NCI-H2171 treated with DMSO at 0.1 percent for 48 hours (cell line): Measurements from ENCODE around the gene ZNF365.
"Not testable (repeated sequence)": the region's sequence is repeated elsewhere in the genome, so short reads cannot be mapped to it uniquely, and the experiment has no call there.

Source experiments
- DNase-seq: peaks from one replicate; lab custom pipeline; 2025; lab: John Stamatoyannopoulos, UW

Gene ZNF365, protein sequence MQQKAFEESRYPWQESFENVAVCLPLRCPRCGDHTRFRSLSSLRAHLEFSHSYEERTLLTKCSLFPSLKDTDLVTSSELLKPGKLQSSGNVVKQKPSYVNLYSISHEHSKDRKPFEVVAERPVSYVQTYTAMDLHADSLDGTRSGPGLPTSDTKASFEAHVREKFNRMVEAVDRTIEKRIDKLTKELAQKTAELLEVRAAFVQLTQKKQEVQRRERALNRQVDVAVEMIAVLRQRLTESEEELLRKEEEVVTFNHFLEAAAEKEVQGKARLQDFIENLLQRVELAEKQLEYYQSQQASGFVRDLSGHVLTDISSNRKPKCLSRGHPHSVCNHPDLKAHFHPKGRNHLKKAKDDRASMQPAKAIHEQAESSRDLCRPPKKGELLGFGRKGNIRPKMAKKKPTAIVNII

DNA sequence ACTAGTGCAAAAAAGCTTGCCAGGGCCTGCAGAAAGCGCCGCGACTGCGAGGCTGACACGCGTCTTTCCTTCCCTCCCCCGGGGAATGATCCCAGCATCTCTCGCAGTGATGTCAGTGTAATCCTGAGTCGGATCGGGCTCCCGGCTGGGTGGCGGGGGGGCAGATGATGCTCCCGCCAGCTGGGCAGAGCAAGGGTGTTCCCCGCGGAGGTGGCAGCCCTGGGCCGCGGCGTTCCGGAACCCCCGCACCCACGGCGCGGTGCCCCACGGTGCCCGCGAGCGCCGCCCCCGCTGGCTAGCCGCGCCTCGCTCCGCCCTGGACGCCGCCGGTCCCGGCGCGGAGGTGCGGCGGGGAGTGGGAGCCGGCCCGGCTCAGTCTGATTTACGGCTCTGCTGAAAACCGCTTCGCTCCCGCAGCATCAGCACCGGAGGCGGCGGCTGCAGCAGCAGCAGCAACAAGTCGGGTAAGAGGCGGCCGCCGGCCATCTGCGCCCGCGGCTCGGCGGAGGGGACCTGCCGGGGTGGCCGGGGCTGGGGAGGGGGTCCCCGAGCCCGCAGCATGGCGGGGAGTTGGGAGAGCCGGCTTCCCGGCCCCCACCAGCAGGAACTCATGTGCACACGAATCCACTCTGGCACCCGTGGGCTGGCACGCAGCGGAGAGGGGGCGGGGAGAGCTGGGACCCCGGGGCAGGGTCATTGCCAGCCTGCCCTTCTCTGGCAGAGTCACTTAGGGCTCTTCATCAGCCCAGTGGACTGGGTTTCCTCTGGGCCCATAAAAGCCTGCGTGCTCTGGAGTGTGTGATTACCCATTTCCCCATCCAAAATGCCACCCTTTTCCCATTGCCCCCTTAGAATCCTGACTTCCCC is at the start of gene ZNF365:
ZNF365 (plus strand) TSS at position 375 of the 867 bp plus-strand sequence. CDS start 1,825 bp downstream, outside the sequence.
- DNase-seq, result no peak

DNA sequence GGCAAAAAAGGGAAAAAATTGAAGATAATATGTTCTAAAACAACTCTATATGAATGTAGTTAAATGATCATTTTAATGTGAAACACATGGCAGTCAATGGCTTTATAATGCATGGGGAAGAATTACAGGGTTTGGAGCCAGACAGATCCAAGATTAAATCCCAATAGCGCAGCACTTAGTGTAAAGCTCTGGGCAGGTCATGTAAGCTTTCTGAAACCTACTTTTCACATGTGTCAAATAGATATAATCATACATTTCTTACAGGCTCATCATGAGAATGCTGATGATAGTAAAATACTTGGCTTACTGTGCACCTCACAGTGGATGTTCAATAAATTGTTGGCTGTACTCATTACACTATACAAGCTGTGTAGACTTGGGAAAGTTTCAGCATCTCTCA is 48.0 kb upstream of the ZNF365 start:
- no peak for DNase-seq

DNA sequence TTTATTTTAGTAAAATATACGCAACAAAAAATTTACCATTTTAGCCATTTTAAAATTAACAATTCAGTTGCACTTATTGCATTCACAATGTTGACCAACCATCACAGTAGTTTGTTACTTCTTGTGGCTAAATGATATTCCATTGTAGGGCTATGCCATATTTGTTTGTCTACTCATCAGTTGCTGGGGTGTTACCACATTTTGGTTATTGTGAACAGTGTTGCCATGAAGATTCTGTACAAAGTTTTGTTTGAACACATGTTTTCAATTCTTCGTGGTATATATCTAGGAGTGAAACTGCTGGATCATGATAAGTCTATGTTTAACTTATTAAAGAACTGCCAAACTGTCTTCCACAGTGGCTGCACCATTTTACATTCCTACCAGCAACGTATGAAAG is 46.3 kb upstream of the ZNF365 start:
- DNase-seq, result no peak

DNA sequence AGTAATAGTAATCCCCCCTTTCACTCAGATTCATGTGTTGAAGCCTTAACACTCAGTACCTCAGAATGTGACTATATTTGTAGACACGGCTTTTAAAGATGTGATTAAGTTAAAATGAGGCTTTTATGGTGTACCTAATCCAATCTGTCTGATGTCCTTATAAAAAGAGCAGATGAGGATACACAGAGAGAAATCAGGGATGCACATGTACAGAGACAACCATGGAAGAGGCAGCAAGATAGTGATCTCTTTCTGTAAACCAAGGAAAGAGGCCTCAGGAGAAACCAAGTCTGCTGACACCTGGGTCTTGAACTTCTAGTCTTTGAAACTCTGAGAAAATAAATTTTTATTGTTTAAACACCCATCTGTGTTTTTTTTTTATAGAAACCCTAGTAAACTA is 44.0 kb upstream of the ZNF365 start:
- DNase-seq, result no peak

DNA sequence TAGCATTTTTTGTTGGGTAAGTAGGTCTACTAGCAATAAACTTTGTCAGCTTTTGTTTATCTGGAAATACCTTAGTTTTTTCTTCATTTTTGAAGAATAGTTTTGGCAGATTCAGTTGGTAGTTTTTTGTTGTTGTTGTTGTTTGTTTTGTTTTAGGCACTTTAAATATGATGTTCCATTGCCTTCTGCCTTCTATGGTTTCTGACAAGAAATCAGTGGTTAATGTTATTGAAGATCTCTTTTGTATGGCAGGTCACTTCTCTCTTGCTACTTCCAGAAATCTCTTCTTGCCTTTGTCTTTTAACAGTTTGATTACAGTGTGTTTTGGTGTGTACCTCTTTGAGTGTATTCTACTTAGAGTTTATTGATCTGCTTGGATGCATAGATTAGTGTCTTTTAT is 41.8 kb upstream of the ZNF365 start:
- DNase-seq, result no peak

DNA sequence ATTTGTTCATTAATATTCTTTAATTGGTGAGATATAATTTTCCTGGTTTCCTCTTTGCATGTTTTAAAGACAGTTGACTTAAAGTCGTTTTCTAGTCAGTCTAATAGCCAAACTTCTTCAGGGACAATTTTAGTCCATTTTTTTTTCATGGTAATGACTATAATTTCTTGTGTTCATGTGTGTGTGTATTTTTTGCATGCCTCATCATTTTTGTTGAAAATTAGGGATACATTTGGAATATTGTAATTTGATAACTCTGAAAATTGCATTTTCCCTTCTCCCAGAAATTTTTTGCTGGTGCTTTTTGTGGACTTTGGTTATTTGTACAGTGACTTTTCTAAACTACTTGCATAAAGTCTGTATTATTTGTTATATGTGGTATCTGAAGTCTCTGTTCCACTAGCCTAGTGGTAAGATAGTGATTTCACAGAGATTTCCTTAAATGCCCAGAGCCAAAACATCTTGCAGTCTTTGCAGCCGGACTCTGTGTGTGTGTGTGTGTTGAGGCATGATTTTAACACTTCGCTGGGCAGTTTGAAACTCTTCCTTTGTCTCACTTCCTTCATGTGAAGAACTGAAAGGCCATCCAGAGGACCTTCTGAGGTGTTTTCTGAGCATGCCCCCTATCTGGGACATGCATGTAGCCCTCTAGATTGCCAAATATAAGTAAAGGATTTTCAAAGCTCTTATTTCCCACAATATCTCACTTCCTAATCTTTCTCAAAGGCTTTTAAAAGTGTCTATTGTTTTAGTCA is 40.9 kb upstream of the ZNF365 start:
- DNase-seq, result no peak

DNA sequence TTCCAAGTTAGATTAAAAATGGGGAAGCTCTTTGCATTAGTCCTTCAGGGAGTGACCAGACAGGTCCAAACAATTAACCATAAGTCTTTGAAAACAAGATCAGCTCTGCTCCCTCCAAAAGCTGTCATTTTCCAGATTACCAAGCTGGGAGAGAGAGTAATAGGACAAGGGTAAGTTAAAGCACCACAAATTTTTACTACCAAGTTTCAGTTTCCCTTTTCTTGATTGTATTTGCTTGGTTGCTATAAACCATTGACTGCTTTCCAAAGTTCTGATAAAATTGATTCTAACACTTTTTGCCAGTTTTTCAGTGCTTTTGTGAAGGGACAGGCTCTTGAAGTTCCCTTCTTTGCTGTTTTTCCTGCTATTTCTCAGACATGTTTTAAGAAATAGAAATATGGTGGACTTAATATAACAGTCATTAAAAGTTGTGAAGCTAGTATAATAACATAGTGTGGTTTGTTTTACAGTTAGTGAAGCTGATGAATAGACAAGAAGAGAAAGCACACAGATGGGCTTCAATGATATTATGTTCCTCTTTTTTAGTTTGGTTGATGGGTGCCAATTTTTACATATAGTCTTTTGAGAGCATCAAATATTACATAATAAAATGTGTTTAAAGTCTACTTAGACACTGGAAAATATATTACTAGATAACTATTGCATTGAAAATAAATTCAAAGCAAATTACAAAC is 40.0 kb upstream of the ZNF365 start:
- no peak for DNase-seq

DNA sequence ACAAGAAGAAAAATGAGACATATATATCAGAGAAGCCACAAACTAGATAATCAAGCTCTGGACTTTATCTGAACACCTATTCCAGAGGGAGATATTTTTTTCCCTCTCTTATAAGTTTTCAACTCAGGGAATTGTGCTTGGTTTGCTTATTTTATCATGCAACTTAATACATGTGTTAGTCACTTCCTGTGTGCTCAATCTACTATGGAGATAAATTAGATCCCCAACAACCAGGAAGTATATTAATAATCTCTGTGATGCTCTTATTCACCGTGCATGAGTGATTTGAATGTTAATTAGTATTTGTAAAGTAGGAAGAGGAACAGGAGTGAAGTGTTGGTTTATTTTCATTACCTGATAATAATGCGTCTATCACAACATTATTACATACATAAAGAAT is 38.8 kb upstream of the ZNF365 start:
- DNase-seq, result no peak

DNA sequence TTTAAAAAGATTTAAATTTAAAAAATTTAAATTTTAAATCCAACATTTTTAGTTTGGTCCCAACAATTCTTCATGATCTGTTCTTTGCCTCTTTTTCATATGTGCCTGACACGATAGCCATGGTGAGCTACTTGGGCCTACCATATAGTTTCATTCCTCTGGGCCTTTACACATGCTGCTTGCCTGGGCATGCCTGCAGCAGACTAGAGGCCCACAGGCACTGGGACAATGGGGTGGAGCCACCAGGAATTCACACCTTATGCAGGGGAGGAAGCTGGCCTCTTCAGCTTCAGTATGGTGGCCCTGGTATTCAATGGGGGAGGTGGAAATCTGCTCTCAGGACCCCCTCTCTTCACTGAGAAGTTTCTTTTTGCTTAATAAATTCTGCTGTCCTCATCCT is 37.8 kb upstream of the ZNF365 start:
- no peak for DNase-seq

DNA sequence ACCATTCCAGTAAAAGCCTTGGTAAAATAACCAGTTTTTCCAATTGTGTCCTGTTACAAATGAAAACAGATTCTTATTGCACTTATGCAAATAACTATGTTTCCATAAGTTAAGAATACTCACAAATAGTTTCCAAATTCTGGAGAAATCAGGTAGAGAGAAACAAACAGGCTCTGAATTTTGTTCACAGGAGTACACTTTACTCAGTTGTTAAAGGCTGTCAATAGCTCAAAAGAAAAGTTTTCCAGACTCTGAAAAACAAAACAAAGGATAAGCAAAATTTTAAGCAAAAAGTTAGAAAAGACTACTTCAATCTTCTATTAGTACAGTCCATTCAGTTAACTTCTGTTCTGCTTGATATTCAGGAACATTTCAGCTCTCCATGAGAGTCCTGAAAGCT is 32.8 kb upstream of the ZNF365 start:
- no peak for DNase-seq

DNA sequence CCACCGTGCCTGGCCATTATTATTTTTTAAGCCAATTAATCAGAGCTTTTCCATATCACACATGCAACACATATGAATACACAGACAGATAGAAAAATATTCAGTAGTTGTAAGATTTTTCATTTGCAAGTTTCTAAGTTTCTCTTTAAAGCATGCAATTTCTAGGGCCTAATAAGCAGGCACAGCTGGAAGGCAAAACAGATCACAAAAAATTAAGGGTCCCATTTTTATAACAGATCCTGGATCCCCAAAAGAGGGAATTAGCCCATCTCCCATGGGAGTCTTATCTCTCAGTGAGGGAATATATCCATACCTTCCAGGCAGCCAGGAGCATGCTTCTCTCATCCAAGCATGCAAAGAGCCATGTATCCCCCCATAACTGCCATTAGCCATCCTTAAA is 31.2 kb upstream of the ZNF365 start:
- no peak for DNase-seq

DNA sequence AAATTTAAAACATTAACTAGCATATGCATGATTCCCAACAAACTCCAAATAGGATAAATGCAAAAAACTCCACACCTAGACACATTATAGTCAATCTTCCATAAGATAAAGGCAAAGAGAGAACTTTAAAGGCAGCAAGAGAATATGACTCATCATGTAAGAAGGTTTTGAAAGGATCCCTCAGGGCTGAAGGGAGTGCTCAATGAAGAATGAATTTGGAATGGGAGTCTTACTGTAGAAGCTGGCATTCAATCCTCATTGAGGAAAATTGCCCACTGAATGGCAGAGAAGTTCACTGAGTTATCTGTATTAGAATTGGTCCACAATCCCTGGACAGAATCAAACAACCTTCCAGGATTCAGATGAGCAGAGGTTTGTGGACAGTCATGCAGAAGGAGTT is 26.1 kb upstream of the ZNF365 start:
- DNase-seq, result no peak

DNA sequence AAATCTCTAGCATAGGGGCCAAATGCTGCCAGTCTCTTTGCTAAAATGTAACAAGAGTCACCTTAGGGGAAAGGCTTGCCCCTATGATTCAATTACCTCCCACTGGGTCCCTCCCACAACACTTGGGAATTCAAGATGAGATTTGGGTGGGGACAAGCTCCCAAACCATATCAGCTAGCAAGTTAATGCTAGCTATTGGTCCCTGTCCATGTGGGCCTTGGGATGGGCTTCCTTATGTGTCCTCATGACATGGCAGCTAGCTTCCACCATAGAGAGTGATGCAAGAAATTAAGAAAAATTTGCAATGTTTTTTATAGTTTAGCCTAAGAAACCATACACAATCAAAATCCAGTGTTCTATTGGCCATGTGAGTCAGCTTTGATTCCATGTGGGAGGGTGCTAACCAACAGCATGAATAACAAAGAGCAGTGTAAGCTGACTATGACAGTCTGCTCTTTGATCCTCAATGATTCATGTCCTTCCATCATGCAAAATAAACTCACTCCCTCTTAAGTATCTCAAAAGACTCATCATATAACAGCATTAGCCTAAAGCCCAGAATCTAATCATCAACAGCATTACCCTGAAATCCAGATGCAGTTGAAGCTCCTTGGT is 21.7 kb upstream of the ZNF365 start:
- no peak for DNase-seq

DNA sequence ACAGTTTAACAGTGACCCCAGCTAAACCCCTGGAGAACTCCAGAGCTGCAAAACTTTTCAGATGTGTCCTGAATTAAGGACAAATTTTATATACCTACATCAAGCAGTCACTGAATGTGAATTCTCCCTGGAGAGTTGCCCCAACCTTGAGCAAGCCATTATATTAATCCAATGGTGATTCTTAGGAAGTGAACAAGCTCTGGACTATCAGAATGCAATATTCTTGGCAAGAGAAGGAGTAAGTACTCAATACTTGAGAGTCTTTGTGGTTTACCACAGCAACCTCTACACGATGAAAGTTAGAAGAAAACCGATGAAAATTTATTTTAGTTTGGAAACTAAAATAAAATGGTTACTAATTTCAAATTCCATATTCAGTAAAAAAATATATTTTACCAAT is 19.3 kb upstream of the ZNF365 start:
- DNase-seq, result no peak

DNA sequence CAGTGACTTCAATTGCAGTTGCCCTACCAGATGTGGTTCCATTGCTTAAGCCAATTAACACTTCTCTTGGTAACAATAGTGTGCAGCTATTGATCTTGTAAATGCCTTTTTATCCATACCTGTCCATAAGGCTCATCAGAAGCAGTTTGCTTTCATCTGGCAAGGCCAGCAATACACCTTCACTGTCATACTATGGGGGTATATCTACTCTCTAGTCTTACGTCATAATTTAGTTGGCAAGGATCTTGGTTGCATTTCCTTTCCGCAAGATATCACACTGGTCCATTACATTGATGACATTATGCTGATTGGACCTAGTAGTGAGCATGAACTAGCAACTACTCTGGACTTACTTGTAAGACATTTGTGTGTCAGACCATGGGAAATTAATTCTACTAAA is 17.7 kb upstream of the ZNF365 start:
- DNase-seq, result no peak

DNA sequence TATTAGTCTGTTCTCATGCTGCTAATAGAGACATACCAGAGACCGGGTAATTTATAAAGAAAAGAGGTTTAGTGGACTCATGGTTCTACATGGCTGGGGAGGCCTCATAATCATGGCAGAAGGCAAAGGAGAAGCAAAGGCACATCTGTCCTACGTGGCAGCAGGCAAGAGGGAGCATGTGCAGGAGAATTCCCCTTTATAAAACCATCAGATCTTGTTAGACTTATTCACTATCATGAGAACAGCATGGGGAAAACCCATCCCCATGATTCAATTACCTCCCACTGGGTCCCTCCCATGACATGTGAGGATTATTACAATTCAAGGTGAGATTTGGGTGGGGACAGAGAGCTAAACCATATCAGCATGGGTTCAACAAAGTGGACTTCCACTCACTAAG is 16.0 kb upstream of the ZNF365 start:
- DNase-seq, result not testable (repeated sequence)

DNA sequence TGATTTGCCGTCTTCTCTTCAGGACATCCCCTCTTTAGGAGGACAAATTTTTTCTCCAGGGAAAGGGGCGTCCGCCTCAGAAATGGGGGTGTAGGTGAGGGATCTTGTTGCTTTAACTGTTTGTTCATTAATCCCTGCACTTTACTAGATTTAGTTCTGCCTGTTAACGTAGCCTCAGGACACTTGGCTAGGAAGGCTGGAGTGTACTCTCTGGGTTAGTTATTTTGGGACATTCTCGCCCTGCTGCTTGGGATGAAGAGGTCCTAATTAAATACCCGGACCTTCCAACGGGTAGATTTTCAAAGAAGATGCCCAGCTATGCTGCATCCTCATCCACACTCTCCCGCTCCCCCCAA is 552 bp upstream of the ZNF365 start:
- no peak for DNase-seq

DNA sequence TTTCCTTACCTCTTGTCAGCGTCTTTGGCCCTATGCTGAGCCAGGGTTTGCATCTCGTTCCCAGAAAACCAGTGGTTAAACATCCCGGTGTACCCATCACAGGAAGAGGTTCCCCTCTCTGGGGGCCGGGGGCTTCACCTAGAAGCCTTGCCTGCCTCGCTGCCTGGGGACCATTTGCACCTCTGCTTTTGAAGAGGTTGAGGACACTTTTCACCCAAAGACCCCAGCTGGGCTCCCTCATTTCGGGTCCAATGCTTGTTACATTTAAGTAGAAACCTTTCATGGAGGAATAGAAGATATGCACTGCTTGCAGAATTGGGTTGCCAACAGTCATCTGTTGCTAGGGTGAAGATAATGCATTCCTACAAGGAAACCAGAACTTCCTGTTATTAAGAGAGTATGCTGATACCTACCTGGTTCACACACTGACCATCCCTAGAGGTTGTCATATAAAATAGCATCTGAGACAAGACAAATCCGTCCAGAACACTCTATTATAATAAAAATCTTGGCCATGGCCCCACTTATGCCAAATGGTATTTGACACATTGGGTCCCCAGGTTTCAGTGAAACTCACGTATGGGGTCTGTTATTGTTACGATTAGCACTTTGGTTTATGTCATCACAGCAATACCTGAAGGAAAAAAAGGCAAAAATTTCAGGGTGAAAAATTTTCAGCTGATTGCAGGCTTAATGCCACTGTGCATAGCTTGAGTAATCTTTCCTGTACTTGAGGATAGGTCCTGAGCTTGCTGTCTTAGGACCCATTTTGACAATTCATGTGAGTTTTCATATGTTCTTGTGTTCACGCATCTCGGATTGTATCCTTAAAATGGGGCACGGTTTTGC is 917 bp downstream of the ZNF365 start:
- no peak for DNase-seq

DNA sequence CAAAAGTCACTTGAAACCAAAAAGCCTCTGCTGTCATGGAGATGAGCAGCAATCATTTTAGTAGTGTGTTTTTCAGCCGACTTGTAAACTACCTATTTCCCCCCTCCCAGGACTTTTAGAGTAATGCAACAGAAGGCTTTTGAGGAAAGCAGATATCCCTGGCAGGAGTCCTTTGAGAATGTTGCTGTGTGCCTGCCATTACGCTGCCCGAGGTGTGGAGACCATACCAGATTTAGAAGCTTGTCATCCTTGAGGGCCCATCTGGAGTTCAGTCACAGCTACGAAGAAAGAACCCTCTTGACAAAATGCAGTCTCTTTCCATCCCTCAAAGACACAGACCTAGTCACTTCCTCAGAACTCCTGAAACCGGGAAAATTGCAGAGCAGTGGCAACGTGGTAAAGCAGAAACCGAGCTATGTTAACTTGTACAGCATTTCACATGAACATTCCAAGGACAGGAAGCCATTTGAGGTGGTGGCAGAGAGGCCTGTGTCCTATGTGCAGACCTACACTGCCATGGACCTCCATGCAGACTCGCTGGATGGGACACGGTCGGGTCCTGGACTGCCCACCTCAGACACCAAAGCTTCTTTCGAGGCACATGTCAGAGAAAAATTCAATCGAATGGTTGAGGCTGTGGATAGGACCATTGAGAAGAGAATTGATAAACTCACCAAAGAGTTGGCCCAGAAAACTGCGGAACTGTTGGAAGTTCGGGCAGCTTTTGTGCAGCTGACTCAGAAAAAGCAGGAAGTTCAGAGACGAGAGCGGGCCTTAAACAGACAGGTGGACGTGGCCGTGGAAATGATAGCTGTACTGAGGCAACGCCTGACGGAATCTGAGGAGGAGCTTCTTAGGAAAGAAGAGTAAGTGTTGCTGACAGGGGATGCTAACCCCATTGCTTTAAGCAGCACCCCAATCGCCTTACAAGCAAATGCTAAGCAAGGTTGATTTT is 2.2 kb downstream of the ZNF365 start:
- no peak for DNase-seq

DNA sequence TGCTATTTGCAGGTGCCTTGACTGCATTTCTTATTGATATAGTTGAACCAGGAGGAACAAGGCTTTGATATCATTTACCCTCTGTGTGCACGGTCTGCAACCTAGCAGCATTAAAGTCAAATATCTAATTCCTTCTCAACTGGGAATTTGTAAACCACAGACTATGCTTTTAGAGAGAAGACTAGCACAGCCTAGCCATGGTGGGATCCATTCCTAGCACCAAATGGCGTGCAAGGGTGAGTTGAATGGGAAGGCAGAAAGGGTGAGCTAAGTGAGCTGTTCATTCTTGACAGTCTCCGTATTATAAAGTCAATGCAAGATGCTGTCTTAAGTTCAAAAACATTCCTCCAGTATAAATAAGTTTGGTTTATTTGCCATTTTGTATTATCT is 2.9 kb downstream of the ZNF365 start:
- DNase-seq, result no peak
